Activated CD8-positive, alpha-beta memory T cell treated with anti-CD3 and anti-CD28 coated beads for 48 hours (primary cell): Measurements from ENCODE around the gene OR4C45.
A peak's percentile ranks its signal among the peaks of the same experiment; 100 is the strongest.
"Not testable (repeated sequence)": the region's sequence is repeated elsewhere in the genome, so short reads cannot be mapped to it uniquely, and the experiment has no call there.

Source experiments
- DNase-seq, 3 experiments: peaks; one replicate each; pipeline ENCODE4 v3.0.0-alpha.2; 2020; ENCODE audit warnings: low read depth in 2 of 3, low spot score in 2 of 3

OR4C45 gene

DNA sequence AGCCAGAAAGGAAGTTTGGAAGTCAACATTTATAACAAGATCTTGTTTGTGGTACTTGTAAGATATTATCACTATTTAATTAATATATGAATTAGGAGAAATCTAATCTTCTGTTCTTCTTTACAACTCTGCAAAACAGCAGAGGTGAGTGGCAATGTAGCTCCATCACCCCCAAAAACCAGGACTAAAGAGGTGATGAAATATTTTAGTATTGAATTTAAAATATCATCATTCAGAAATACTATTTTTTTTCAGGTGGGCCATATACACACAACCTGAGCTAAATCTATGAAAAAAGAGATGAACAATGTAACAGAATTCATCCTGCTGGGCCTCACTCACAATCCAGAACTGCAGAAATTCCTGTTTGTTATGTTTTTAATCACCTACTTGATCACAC is at the start of gene OR4C45:
Gene OR4C45 (plus strand): TSS at position 301 of the 400 bp plus-strand sequence.
- no peak for DNase-seq

DNA sequence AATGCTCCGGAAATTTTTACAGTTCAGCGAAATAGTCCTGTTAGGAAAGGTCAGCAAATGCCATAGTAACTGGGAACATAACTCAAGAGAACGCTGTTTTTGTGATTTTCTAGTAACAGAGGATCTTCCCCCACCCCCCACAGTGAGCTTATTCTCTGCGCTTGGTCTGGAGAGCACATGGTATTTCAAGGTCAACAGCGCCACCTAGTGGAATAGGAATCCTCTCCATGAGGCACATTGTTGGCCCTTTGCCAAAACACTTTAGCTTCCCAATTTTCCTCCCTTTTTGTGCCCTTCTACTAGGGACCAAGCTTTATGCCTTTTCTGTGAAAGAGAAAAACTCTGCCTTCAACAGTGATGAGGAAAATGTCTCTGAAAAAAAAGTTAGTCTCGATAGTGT is 37.1 kb upstream of the OR4C45 start:
- peak in 1 of 3 experiments; percentile 2 for DNase-seq

DNA sequence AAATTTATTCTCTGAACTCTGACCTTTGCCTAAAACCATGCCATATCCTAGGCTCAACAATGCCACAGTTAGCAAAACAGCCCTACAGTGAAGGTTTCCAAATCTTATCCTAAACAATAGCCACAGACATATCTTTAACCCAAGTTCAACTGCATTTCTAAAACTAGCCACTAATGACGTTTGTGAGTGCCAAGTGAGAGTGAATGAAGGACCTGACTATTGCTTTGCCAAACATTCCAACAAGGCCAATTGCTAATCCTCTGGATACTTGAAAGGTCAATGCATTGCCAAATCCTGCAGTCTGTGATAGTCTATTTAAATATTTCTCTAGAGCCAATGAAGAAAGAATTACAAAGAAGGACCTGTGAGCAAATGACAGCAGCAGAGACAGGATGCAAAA is 2.5 kb upstream of the OR4C45 start:
- no peak for DNase-seq

DNA sequence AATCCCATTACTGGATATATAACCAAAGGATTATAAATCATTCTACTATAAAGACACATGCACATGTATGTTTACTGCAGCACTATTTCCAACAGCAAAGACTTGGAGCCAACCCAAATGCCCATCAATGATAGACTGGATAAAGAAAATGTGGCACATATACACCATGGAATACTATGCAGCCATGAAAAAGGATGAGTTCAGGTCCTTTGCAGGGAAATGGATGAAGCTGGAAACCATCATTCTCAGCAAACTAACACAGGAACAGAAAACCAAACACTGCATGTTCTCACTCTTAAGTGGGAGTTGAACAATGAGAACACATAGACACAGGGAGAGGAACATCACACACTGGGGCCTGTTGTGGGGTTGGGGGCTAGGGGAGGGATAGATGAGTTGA is 3.6 kb downstream of the OR4C45 start:
- not testable (repeated sequence) for DNase-seq

DNA sequence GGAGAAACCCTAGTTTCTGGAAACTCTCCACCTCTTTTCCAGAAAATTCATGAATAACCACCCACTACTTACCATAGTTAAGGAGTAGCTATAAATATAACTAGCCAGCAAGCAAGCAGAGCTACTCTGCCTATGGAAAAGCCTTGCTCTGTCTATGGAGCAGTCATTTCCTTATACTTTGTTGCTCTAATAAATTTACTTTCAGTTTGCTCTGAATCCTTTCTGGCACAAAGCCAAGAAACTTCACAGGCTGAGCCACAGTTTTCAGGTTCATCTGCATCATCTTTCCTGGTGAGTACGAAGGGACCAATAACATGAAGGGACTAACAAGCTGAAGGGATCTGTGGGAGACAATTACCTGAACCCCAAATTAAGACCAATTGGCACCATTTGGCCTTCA is 4.6 kb downstream of the OR4C45 start:
- no peak for DNase-seq

DNA sequence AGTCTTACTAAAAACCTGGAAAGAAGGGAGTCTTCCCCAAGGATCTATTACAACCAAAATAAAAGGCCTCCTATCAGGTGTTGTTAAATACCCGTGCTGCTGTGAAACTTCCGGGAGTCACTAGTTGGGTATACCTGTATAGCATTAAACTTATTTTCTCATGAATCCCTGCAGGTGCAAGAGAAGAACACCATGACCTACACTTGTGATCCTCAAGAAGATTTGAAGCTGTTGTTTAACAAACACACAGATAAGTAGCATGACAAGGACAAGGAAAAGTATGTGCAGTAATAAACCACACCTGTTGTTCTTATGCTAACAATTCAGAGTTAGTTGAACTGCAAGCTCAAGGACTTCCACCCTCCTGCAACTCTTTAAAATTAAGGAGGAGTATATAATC is 12.0 kb downstream of the OR4C45 start:
- no peak for DNase-seq

DNA sequence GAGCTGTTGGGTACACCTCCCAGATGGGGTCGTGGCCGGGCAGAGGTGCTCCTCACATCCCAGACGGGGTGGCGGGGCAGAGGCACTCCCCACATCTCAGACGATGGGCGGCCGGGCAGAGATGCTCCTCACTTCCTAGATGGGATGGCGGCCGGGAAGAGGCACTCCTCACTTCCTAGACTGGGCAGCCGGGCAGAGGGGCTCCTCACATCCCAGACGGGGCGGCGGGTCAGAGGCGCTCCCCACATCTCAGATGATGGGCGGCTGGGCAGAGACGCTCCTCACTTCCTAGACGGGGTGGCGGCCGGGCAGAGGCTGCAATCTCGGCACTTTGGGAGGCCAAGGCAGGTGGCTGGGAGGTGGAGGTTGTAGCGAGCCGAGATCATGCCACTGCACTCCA is 30.4 kb downstream of the OR4C45 start:
- not testable (repeated sequence) for DNase-seq

DNA sequence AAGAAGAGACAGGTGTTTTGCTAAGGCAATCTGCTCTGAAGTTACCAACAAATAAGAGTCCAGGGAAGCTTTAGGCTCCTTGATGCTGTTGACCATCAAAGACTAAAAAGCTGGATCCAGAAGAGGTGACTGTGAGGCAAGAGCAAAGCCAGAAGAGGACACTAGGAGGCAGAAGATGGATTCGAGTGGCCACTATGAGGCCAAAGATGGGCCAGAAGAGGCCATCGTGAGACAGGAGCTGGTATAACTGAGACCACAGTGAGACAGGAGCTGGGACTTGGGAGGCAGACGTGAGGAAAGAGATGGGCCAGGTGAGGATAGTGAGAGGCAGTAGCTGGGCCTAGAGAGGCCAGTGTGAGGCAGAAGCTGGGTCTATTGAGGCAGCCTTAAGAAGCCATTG is 37.7 kb downstream of the OR4C45 start:
- DNase-seq, result no peak

DNA sequence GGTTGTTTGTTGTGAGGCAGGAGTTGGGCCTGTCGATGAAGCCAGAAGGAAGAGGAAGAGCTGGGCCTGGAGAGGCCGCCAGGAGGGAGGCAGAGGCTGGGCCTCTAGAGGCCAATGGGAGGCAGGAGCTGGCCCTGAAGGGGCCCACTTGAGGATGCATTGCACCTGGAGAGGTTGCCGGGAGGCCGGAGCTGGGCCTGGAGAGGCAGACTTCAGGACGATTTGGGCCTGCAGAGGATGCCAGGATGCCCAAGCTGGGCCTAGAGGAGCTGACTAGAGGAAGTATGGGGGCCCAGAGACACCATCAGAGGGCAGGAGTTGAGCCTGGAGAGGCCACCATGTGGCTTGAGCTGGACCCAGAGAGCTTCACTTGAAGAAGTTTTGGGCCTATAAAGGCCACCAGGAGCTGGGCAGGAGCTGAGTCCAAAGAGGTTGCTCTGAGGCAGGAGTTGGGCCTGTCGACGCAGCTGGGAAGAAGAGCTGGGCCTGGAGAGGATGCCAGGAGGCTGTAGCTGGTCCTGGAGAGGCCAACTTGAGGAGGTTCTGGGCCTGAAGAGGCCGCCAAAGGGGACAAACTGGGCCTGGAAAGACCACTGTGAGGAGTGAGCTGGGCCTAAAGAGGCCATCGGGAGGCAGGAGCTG is 39.0 kb downstream of the OR4C45 start:
- DNase-seq, result no peak

DNA sequence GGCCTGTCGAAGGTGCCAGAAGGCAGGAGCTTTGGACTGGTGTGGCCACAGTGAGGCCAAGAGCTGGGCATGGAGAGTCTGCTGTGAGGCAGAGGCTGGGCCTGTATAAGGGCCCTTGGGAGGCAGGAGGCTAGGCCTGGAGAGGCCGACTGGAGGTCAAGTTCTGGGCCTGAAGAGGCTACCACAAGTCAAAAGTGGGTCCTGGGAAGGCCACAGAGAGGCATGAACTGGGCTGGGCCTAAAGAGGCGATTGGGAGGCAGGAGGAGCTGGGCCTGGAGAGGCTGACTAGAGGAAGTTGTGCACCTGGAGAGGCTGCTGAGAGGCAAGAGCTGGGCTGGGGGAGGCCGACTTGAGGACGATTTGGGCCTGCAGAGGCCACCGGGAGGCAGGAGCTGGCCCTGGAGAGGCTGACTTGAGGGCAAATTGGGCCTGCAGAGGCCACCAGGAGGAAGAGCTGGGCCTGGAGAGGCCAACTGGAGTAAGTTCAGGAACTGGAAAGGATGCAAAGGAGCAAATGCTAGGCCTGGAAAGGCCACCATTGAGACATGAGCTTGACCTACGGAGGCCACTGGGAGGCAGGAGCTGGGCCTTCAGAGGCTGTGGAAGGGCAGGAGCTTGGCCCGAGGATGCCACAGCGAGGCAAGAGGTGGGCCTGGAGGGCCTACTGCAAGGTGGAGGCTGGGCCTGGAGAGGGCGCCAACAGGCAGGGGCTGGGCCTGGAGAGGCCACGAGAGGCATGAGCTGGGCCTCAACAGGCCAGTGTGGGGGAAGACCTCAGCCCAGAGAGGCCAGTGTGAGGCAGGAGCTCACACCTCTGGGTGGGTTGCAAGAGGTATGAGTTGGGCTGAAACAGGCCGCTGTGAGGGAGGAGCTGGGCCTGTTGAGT is 39.8 kb downstream of the OR4C45 start:
- no peak for DNase-seq

DNA sequence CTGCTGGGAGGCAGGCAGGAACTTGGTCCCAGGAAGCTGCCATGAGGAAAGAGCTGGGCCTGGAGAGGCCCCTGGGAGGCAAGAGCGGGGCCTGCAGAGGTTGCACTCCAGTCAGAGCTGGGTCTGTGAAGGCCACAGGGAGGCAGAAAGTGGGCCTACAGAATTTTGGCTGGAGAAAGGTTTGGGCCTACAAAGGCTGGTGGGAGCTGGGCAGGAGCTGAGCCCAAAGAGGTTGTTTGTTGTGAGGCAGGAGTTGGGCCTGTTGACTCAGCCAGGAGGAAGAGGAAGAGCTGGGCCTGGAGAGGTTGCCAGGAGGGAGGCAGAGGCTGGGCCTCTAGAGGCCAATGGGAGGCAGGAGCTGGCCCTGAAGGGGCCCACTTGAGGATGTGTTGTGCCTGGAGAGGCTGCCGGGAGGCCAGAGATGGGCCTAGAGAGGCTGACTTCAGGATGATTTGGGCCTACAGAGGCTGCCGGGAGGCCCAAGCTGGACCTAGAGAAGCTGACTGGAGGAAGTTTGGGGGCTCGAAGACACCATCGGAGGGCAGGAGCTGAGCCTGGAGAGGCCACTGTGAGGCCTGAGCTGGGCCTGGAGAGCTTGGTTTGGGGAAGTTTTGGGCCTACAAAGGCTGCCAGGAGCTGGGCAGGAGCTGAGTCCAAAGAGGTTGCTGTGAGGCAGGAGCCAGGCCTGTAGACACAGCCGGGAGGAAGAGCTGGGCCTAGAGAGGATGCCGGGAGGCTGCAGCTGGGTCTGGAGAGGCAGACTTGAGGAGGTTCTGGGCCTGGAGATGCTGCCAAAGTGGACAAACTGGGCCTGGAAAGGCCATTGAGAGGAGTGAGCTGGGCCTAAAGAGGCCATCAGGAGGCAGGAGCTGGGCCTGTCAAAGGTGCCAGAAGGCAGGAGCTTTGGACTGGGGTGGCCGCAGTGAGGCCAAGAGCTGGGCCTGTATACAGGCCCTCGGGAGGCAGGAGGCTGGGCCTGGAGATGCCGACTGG is 40.7 kb downstream of the OR4C45 start:
- DNase-seq, result no peak

DNA sequence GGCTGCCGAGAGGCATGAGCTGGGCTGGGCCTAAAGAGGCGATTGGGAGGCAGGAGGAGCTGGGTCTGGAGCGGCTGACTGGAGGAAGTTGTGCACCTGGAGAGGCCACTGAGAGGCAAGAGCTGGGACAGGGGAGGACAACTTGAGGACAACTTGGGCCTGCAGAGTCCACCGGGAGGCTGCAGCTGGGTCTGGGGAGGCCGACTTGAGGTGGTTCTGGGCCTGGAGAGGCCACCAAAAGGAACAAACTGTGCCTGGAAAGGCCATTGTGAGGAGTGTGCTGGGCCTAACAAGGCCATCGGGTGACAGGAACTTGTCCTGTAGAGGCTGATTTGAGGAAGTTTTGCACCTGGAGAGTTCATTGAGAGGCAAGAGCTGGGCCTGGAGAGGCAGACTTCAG is 41.5 kb downstream of the OR4C45 start:
- DNase-seq, result no peak

DNA sequence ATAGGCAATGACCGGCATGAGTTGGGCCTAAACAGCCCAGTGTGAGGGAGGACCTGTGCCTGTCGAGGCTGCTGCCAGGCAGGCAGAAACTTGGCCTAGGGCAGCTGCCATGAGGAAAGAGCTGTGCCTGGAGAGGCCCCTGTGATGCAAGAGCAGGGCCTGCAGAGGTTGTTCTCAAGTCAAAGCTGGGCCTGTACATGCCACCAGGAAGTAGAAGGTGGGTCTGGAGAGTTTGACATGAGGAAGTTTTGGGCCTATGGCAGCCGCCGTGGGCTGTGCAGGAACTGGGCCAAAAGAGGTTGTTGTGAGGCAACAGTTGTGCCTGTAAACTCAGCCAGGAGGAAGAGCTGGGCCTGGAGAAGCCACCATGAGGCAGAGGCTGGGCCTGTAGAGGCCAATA is 43.2 kb downstream of the OR4C45 start:
- no peak for DNase-seq

DNA sequence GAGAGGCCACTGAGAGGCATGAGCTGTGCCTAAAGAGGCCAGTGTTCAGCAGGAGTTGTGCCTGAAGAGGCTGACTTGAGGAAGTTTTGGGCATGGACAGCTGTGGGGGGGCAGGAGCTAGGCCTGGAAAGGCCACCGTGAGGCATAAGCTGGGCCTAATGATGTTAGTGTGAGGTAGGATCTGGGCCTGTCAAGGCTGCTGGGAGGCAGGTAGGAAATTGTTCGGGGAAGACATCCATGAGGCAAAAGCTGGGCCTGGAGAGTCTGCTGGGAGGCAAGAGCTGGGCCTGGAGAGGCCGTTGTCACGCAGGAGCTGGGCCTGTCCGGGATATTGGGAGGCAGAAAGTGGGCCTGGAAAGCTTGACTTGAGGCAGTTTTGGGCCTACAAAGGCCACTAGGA is 44.9 kb downstream of the OR4C45 start:
- no peak for DNase-seq

DNA sequence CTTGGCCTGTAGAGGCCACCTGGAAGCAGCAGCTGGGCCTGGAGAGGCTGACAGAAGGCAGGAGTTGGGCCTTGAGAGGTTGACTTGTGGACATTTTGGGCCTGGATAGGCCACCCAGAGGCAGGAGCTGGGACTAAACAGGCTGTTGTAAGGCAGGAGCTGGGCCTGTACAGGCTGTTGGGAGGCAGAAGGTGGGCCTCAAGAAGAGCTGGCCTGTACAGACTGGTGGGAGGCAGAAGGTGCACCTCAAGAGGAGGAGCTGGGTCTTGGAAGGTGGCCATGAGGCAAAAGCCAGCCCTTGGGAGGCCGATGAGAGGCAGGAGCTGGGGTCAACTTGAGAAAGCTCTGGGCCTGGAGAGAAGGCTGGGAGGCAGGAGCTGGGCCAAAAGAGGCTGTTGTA is 45.3 kb downstream of the OR4C45 start:
- no peak for DNase-seq

DNA sequence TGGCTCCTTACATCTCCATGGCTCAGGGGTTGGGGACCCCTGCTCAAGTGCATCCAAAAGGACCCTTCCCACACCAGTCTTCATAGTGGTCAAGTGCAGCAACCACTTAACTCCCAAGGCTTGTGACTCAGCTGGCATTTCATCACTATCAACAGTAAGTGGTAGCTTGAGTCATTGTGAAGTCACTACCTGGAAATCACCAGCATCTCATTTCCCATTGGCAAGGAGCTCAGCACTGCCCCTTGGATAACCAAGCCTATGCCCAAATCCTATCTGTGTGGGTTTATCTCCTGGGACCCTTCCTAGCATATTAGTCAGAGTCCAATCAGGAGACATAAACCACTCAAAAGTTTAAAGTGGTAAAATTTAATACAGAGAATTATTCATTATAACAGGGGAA is 46.3 kb downstream of the OR4C45 start:
- not testable (repeated sequence) for DNase-seq

DNA sequence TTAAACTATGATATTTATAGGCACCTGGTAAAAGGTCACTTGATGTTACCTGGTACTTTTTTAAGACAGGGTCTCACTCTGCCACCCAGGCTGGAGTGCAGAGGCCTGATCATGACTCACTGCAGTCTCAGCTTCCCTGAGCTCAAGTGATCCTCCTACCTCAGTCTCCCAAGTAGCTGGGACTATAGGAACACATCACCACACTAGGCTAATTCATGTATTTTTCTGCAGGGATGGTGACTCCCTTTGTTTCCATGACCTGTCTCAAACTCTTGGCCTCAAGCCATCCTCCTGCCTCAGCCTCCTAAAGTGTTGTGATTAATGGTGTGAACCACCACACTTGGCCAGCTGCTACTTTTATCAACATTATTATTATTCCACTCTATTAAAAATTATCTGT is 47.6 kb downstream of the OR4C45 start:
- no peak for DNase-seq
